K562 (cell line): Measurements from ENCODE around the gene OPRL1. TPM values are rescaled to one million over a fixed set of nuclear protein-coding genes. Genes with fewer than 3 reads are reported as not detected.
A peak's percentile ranks its signal among the peaks of the same experiment; 100 is the strongest.

Experiments used
- ATAC-seq: fragments of 200-7000 bp; cut with Tn5 transposase; 3 replicates; pipeline ENCODE4 v1.9.1; 2020; ENCODE audit warnings: moderate library complexity
- BruUV-seq: library from RNA; stranded (reverse); fragments of 400-500 nt; replicated peaks from 2 replicates; lab custom pipeline; 2021; lab: Mats Ljungman, UMichigan
- CTCF ChIA-PET: fragments of 300-600 bp; formaldehyde crosslinking; extraction: SDS; loops from one replicate; lab custom pipeline; 2021; ENCODE audit warnings: low intra/inter-chr PET ratio; lab: Yijun Ruan, JAX
- POLR2A ChIA-PET: fragments of 300-600, 350-650 bp; sonication (Branson Sonifier 250); formaldehyde crosslinking; extraction: SDS; loops from one replicate; lab custom pipeline; 2021; ENCODE audit warnings: antibody characterized with exemption, inconsistent platforms; lab: Yijun Ruan, JAX
- DNase-seq, 4 experiments: peaks; one replicate each; pipeline versions ENCODE4 v3.0.0 to v3.0.0-alpha.2; 2011 to 2018; ENCODE audit warnings: low spot score in 3 of 4, mixed read lengths in 3 of 4; ENCODE audit errors: extremely low read depth in 1 of 4
- FAIRE-seq: peaks from 2 replicates; lab custom pipeline; 2011; peaks lifted over from hg19 to GRCh38; lab: Jason Lieb, UNC
- H2AFZ ChIP-seq: 2 replicates; pipeline ENCODE4 v1.6.0; 2011; ENCODE audit warnings: low read depth, low read length, control low read depth, inconsistent platforms
- H3K27ac ChIP-seq: fragments of 200-600 bp; 3 replicates; pipeline ENCODE4 v1.8.0; 2011; ENCODE audit warnings: low read depth, mild to moderate bottlenecking, control low read depth, inconsistent platforms, low read length, moderate library complexity, mixed read lengths; ENCODE audit errors: extremely low read depth
- H3K27me3 ChIP-seq, 2 experiments: fragments of 300-600 bp in 1 of 2; 2 replicates in 1 of 2; 3 replicates in 1 of 2; pipeline versions ENCODE4 v1.6.0 to v1.8.0; 2011; ENCODE audit warnings: inconsistent platforms in 2 of 2, low read length in 2 of 2, mild to moderate bottlenecking in 1 of 2, mixed read lengths in 1 of 2, moderate library complexity in 1 of 2; ENCODE audit not compliant: control insufficient read depth in 2 of 2, insufficient read depth in 2 of 2
- H3K36me3 ChIP-seq: fragments of 300-600 bp; 3 replicates; pipeline ENCODE4 v1.8.0; 2011; ENCODE audit warnings: mild to moderate bottlenecking, low read length, inconsistent platforms; ENCODE audit not compliant: control insufficient read depth, insufficient read depth
- H3K4me1 ChIP-seq, 2 experiments: fragments of 200-600 bp in 1 of 2; replicated peaks in 1 of 2; 2 replicates in 1 of 2; 3 replicates in 1 of 2; pipeline versions ENCODE4 v1.5.1 to v1.8.0; 2011; ENCODE audit warnings: inconsistent platforms in 2 of 2, low read length in 2 of 2, mild to moderate bottlenecking in 1 of 2, mixed read lengths in 1 of 2, moderate library complexity in 1 of 2; ENCODE audit not compliant: control insufficient read depth in 2 of 2, insufficient read depth in 2 of 2
- H3K4me2 ChIP-seq: 2 replicates; pipeline ENCODE4 v1.6.1; 2011; ENCODE audit warnings: low read length, control low read depth, inconsistent platforms, mixed read lengths; ENCODE audit not compliant: insufficient read depth
- H3K4me3 ChIP-seq: fragments of 200-600 bp; sonication (generic), shearing (Covaris generic); 2 replicates; pipeline ENCODE4 v1.5.1; 2016; ENCODE audit warnings: control low read depth, inconsistent platforms
- H3K79me2 ChIP-seq: fragments of 200-600 bp; 3 replicates; pipeline ENCODE4 v1.8.0; 2011; ENCODE audit warnings: low read length, inconsistent platforms; ENCODE audit not compliant: control insufficient read depth, insufficient read depth
- H3K9ac ChIP-seq, 2 experiments: 2 replicates each; pipeline versions ENCODE4 v1.6.0 to v1.6.1; 2011; ENCODE audit warnings: low read depth in 2 of 2, low read length in 2 of 2, control low read depth in 1 of 2, inconsistent platforms in 1 of 2, mild to moderate bottlenecking in 1 of 2, mixed read lengths in 1 of 2; ENCODE audit not compliant: insufficient read depth in 1 of 2
- H3K9me1 ChIP-seq: one replicate; pipeline ENCODE4 v1.6.0; 2011; ENCODE audit warnings: inconsistent platforms, mild to moderate bottlenecking, low read length, moderate library complexity; ENCODE audit not compliant: control insufficient read depth, insufficient read depth
- H3K9me3 ChIP-seq: replicated peaks from 2 replicates; pipeline ENCODE4 v1.5.1; 2011; ENCODE audit warnings: low read depth, low read length, inconsistent platforms; ENCODE audit not compliant: control insufficient read depth, insufficient read depth
- H4K20me1 ChIP-seq: replicated peaks from 2 replicates; pipeline ENCODE4 v1.6.1; 2011; ENCODE audit warnings: low read length, inconsistent platforms, mixed read lengths; ENCODE audit not compliant: control insufficient read depth, insufficient read depth
- CEBPZ ChIP-seq: fragments of 150-350 bp; IDR thresholded peaks from 2 replicates; pipeline ENCODE4 v1.6.1; 2014; ENCODE audit warnings: low read depth, mild to moderate bottlenecking, low read length, borderline replicate concordance
- CREM ChIP-seq: IDR thresholded peaks from 2 replicates; pipeline ENCODE4 v1.6.1; 2014; ENCODE audit warnings: antibody characterized with exemption, low read depth
- FOXP1 ChIP-seq: sonication (generic); formaldehyde crosslinking; IDR thresholded peaks from 2 replicates; pipeline ENCODE4 v1.8.0; 2022; ENCODE audit warnings: mild to moderate bottlenecking, missing genetic modification reagents
- HOXB6 ChIP-seq: fragments of 250-450 bp; sonication (Bioruptor Pico); IDR thresholded peaks from 2 replicates; pipeline ENCODE4 v1.5.1; 2022; ENCODE audit warnings: mild to moderate bottlenecking, borderline replicate concordance
- TCF3 ChIP-seq: sonication (generic); formaldehyde crosslinking; IDR thresholded peaks from 2 replicates; pipeline ENCODE4 v1.4.0; 2020; ENCODE audit warnings: mild to moderate bottlenecking, missing genetic modification reagents
- ZNF212 ChIP-seq: fragments of 450-650 bp; formaldehyde crosslinking; IDR thresholded peaks from 2 replicates; pipeline ENCODE4 v1.4.0; 2020; ENCODE audit warnings: mild to moderate bottlenecking
- WGBS: fragments of 100-300 bp; shearing (Covaris generic); methylation state at CpG from one replicate; pipeline ENCODE4 v1.1.6; 2016; ENCODE audit warnings: low coverage, mixed read lengths; ENCODE audit not compliant: insufficient coverage; ENCODE audit errors: missing lambda C conversion rate; 5-methylcytosine and 5-hydroxymethylcytosine counted together
- in situ Hi-C: fragments of 300-500 bp; cut with MboI; formaldehyde crosslinking; loops from 4 replicates; pipeline ENCODE4 v1.15.0; 2018; ENCODE audit warnings: inconsistent platforms, mixed read lengths
- intact Hi-C: fragments of 100-400 bp; cut with micrococcal nuclease; formaldehyde crosslinking; loops from 2 replicates; pipeline ENCODE4 v1.14.2; 2022
- polyA plus RNA-seq, 8 experiments: library from polyadenylated mRNA; depleted of rRNA in 4 of 8; stranded (reverse) in 5 of 8; unstranded in 3 of 8; fragments of >200 nt; fragmentation: Nextera tagmentation in 2 of 8; fragmentation: Illumina TruSeq in 1 of 8; extraction: Ambion mirVana in 2 of 8; extraction: Trizol in 1 of 8; gene quantifications; 2 replicates each; pipeline versions ENCODE4 v1.2.1 to v1.2.3, GENCODE V29; 2011 to 2014; ENCODE audit warnings: inconsistent platforms in 1 of 8, missing spikeins in 1 of 8
- total RNA-seq, 7 experiments: library from RNA; depleted of rRNA in 6 of 7; stranded (reverse); fragments of >200 nt in 6 of 7; fragmentation: Illumina TruSeq in 2 of 7; extraction: Trizol in 2 of 7; gene quantifications; 2 replicates each; pipeline versions ENCODE4 v1.2.1 to v1.2.3, GENCODE V29; 2011 to 2021; ENCODE audit warnings: low replicate concordance in 1 of 7

OPRL1 gene
- total and polyA plus RNA-seq, 9 of the 15 experiments (the other 6 are each of a cell fraction or from before 2014, with no cell fraction given) = 0.06 to 0.33 (median 0.11) TPM; not detected in 2

- H3K9me3 ChIP-seq = no peaks in the 10 kb centered on the region
- H3K4me2 ChIP-seq = no peak overlapping the region
- no peak for FAIRE-seq
- H4K20me1 ChIP-seq = no peaks in the 10 kb centered on the region
- intact Hi-C loops = no loop called here
- TF ChIP-seq CREM (no peak), TCF3 (CRISPR knock-in tag) (no peak), FOXP1 (no peak), CEBPZ (no peak), HOXB6 (CRISPR knock-in tag) (no peak), ZNF212 (CRISPR knock-in tag) (no peak)
- peaks cover 8% of the 10 kb centered on the region; the same call in 1 of the 3 replicates for H3K36me3 ChIP-seq
- H3K27me3 ChIP-seq = no peaks in the 10 kb centered on the region
- no peak for DNase-seq
- H2AFZ ChIP-seq = no peak overlapping the region
- H3K4me3 ChIP-seq = no peak overlapping the region
- no peak overlapping the region for H3K27ac ChIP-seq
- peaks cover 13 to 84% of the 10 kb centered on the region in 2 experiments; a peak in 4 of 5 replicates for H3K4me1 ChIP-seq
- CTCF ChIA-PET = no interaction called here
- H3K9ac ChIP-seq = peak overlapping the region in 1 of 2 experiments; percentile 65; a peak in 2 of 4 replicates
- no TSS peak for BruUV-seq
- in situ Hi-C loops = no loop called here
- POLR2A ChIA-PET = interaction anchor here (0.9 kb wide), 1 partner anchor 8 kb away, joined by 5 read pairs; no protein-coding TSS in a partner anchor
- peaks cover 10% of the 10 kb centered on the region; the same call in 2 of the 3 replicates for H3K79me2 ChIP-seq
- no peak for ATAC-seq
- no peaks in the 10 kb centered on the region for H3K9me1 ChIP-seq
- 89% methylated on average over 12 of the region's 22 CpGs for WGBS
Measured at GRCh38 chr20:64076061-64076997, 3.6 kb upstream of the OPRL1 start.
